NCI-H1048 (cell line): Measurements from ENCODE around the gene ABHD12.
"Not testable (repeated sequence)": the region's sequence is repeated elsewhere in the genome, so short reads cannot be mapped to it uniquely, and the experiment has no call there.

ENCODE experiments used
- DNase-seq: peaks from one replicate; lab custom pipeline; 2025; lab: John Stamatoyannopoulos, UW

Gene ABHD12

GRCh38 chr20:25277051-25277801 lies 113.4 kb downstream of the ABHD12 start:
- DNase-seq = no peak

DNA sequence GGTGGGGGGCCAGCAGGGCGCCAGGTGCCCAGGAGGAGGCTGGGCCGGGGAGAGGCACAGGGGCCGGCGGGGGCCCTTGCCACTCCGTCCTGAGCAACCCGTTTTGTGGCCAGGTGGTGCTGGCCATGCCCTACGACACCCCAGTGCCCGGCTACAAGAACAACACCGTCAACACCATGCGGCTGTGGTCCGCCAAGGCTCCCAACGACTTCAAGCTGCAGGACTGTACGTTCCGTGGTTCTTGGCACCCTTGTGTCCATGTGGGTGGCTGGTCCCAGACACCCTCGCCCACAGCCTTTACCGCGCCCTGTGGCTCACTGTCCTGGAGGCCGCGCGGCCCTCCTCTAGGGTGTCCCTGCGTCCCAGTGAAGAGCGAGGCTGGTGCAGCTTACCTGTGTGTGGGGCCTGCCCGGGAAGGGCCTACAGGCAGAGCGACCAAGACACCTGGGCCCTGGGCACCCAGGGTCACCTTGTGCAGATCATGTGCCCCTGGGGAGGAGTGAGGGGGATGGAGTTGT lies 114.0 kb downstream of the ABHD12 start:
- DNase-seq = no peak

- no peak for DNase-seq
Measured at GRCh38 chr20:25275813-25276532, 114.7 kb downstream of the ABHD12 start.

DNA sequence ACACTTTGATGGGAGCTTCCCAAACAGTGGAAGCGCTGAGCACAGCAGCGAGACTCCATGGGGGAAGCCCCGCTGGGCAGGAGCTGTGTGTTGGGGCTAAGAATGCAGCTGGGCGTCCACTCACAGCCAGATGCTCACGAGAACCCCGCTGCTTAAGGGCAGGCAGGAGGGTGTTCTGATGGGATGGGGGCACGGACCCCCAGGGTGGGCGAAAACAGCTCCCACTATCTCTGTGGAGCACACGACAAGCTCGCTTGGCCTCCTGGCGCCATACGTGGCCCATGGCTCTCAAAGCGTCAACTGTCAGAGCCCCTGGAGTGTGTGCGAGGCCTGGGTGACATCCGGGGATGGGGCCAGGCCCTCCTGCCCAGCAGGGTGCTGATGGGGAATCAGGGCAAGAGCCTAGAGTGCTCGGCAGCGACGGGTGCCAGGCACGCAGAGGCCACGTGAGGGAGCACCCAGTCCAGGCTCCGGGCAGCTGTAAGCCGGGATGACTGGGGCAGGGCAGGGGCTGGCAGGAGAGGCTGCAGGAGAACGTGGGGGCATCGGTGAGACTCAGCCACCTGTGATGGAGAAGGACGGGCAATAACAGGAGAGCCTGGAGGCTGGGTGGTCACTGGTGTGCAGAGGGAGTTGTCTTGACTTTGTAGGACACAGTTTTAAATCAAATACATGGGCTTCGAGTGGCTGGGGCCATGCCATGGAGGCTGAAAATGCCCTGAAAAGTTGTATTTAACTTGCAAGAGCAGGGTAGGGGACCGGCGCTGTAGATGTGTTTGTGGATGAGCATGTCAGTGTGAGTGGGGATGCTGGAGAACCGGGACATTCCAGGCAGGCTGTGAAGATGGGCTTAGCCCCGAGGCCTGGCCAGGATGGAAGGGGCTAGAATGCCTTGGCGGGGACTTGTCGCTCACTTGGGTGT lies 115.5 kb downstream of the ABHD12 start:
- no peak for DNase-seq

DNA sequence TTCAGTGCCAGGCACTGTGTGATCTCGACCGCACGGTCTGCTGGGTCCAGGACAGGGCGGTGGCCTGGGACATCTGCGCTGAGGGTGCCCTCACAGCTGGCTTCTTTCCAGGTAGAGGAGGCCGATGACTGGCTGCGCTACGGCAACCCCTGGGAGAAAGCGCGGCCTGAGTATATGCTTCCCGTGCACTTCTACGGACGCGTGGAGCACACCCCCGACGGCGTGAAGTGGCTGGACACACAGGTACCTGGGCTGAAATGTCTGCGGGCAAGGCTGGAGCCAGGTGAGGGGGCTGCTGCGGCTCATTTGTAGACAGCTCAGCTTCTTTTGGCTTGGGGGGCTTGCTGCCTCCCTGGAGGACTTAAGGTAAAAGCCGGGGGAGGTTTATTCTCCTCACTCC lies 116.2 kb downstream of the ABHD12 start:
- no peak for DNase-seq

GRCh38 chr20:25273541-25274358 lies 116.9 kb downstream of the ABHD12 start:
- DNase-seq = no peak

- DNase-seq = no peak
Measured at GRCh38 chr20:25273046-25273445, 117.6 kb downstream of the ABHD12 start.

GRCh38 chr20:25272223-25273000 lies 118.2 kb downstream of the ABHD12 start:
- DNase-seq = no peak

GRCh38 chr20:25271486-25272222 lies 119.0 kb downstream of the ABHD12 start:
- no peak for DNase-seq

GRCh38 chr20:25270829-25271251 lies 119.8 kb downstream of the ABHD12 start:
- DNase-seq = no peak

DNA sequence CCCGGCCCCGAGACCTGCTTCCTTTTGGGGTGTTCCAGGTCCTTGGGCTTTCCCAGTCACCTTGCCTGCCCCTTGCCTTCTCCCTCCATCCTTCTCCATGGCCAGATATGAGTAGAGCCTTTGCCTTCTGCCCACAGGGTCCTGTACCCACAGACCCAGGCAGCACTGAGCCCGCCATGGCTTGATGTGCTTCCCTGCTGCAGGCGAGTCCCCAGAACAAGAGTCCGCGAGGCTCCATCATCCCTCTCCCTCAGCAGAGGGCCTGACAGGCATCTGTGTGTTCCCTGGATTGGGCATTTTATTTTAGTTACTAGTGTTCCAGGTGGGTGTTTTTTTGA lies 120.8 kb downstream of the ABHD12 start:
- no peak for DNase-seq

DNA sequence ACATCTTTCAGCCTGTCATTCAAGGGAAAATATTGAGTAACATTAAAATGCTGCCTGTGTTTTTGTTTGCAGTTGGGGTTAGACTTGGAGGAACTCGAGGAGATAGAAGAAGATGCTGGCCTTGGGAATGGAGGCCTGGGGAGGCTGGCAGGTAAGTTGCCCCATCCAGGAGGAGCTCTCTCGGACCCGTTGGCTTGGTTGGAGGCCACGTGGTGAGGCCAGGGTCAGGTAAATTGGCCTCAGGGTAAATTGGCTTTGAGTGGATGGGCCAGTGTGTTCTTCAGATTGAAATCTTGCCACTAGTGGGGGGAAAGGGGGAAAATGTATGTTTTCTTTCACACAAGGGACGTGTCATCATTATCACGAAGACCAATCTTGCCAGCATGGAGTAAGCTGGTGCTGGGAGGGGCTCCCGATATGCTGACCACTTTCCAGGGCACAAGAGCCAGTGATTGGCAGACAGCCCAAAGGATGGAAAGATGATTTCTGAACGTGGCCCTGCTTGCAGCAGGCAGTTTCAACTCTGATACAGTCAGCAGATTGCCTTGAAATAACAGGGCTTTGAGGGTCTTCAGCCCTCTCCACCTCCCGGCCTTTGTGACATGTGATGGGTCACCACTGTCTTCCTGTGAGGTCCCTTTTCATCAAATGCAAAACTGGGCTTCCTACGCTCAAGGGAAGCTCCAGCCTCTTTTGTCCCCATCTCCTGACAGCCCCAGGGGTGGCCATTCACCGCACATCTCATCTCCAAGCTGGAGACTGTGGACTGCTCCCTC lies 121.4 kb downstream of the ABHD12 start:
- no peak for DNase-seq

DNA sequence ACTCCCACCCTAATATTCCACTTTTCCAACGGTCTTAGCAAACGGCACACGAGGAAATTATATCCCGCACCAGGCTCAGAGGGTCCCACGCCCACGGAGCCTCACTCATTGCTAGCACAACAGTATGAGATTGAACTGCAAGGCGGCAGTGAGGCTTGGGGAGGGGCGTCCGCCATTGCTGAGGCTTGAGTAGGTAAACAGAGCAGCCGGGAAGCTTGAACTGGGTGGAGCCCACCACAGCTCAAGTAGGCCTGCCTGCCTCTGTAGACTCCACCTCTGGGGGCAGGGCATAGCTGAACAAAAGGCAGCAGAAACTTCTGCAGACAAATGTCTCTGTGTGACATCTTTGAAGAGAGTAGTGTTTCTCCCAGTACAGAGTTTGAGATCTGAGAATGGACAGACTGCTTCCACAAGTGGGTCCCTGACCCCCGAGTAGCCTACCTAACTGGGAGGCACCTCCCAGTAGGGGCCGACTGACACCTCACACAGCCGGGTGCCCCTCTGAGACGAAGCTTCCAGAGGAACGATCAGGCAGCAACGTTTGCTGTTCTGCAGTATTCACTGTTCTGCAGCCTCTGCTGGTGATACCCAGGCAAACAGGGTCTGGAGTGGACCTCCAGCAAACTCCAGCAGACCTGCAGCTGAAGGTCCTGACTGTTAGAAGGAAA lies 129.7 kb downstream of the ABHD12 start:
- not testable (repeated sequence) for DNase-seq

DNA sequence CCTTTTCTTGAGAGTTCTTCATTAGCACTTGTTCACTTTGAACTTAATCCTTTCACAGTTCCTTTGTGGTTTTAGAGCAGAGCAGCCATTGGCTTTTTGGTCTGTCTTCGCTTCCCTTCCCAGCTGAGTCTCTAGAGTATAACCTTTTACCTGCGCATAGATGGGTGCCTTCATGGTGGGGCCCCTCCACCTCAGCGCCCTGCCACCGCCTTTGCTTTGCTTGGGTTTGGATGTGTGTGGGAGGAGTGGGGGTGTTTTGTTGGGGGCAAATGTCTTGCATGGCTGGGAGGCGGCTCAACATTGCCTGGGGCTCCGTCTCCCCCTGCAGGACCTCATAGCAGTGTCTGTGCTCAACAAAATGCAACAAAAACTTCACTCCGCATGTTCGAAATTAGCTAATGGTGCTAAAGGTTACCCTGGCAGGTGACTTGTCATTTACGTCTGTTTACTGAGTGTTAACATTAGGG lies 130.8 kb downstream of the ABHD12 start:
- no peak for DNase-seq

- DNase-seq = no peak
Measured at GRCh38 chr20:25259358-25259757, 131.3 kb downstream of the ABHD12 start.

GRCh38 chr20:25258828-25259227 lies 131.8 kb downstream of the ABHD12 start:
- no peak for DNase-seq

GRCh38 chr20:25258476-25258805 lies 132.2 kb downstream of the ABHD12 start:
- DNase-seq = no peak

GRCh38 chr20:25257756-25258475 lies 132.7 kb downstream of the ABHD12 start:
- DNase-seq = no peak
